SK-N-SH treated with all-trans-retinoic acid at 6 μM for 48 hours (cell line): ENCODE results near the gene AFAP1.
A peak's percentile ranks its signal among the peaks of the same experiment; 100 is the strongest.

ENCODE experiments used
- ATAC-seq: fragments of 200-7000 bp; cut with Tn5 transposase; 3 replicates; pipeline ENCODE4 v1.9.1; 2020; ENCODE audit warnings: mild to moderate bottlenecking, moderate library complexity
- CREB5 ChIP-seq: fragments of 250-450 bp; sonication (Bioruptor Pico); IDR thresholded peaks from 2 replicates; pipeline ENCODE4 v1.5.1; 2020; ENCODE audit warnings: low read depth, mild to moderate bottlenecking, moderate library complexity
- CSDC2 ChIP-seq: fragments of 250-450 bp; sonication (Bioruptor Pico); IDR thresholded peaks from 2 replicates; pipeline ENCODE4 v1.5.0; 2020; ENCODE audit warnings: mild to moderate bottlenecking, moderate library complexity
- CSRNP3 ChIP-seq: fragments of 250-450 bp; sonication (Bioruptor Pico); IDR thresholded peaks from 2 replicates; pipeline ENCODE4 v1.5.1; 2021; ENCODE audit warnings: mild to moderate bottlenecking, moderate library complexity
- ESRRG ChIP-seq: fragments of 250-450 bp; sonication (Bioruptor Pico); IDR thresholded peaks from 2 replicates; pipeline ENCODE4 v1.6.1; 2021; ENCODE audit warnings: mild to moderate bottlenecking
- GLIS3 ChIP-seq: fragments of 250-450 bp; sonication (Bioruptor Pico); IDR thresholded peaks from 2 replicates; pipeline ENCODE4 v1.5.0; 2020; ENCODE audit warnings: mild to moderate bottlenecking, moderate library complexity
- OSR1 ChIP-seq: fragments of 250-450 bp; sonication (Bioruptor Pico); IDR thresholded peaks from 2 replicates; pipeline ENCODE4 v1.8.0; 2022; ENCODE audit warnings: moderate library complexity, mild to moderate bottlenecking, inconsistent platforms
- PATZ1 ChIP-seq: fragments of 250-450 bp; sonication (Bioruptor Pico); IDR thresholded peaks from 2 replicates; pipeline ENCODE4 v1.8.0; 2020; ENCODE audit warnings: mild to moderate bottlenecking, moderate library complexity, borderline replicate concordance
- SNAI2 ChIP-seq: fragments of 250-450 bp; sonication (Bioruptor Pico); IDR thresholded peaks from 2 replicates; pipeline ENCODE4 v1.5.0; 2020; ENCODE audit warnings: mild to moderate bottlenecking, moderate library complexity
- TCF4 ChIP-seq: fragments of 250-450 bp; sonication (Bioruptor Pico); IDR thresholded peaks from 2 replicates; pipeline ENCODE4 v1.8.0; 2021; ENCODE audit warnings: mild to moderate bottlenecking, moderate library complexity, borderline replicate concordance
- ZFP3 ChIP-seq: fragments of 250-450 bp; sonication (Bioruptor Pico); IDR thresholded peaks from 2 replicates; pipeline ENCODE4 v1.5.0; 2020; ENCODE audit warnings: mild to moderate bottlenecking, moderate library complexity
- ZFP30 ChIP-seq: fragments of 450-650 bp; formaldehyde crosslinking; IDR thresholded peaks from 2 replicates; pipeline ENCODE4 v1.5.0; 2022; ENCODE audit warnings: mild to moderate bottlenecking, moderate library complexity
- ZNF565 ChIP-seq: fragments of 450-650 bp; formaldehyde crosslinking; conservative IDR thresholded peaks from 2 replicates; pipeline ENCODE4 v1.5.0; 2020; ENCODE audit warnings: low read depth, mild to moderate bottlenecking, moderate library complexity
- ZNF70 ChIP-seq: fragments of 450-650 bp; formaldehyde crosslinking; IDR thresholded peaks from 2 replicates; pipeline ENCODE4 v1.5.0; 2020; ENCODE audit warnings: mild to moderate bottlenecking, moderate library complexity
- ZNF8 ChIP-seq: fragments of 450-650 bp; formaldehyde crosslinking; IDR thresholded peaks from 2 replicates; pipeline ENCODE4 v1.5.0; 2020; ENCODE audit warnings: mild to moderate bottlenecking, moderate library complexity
- TF ChIP-seq, protein P1 (sequence below): fragments of 250-450 bp; sonication (Bioruptor Pico); IDR thresholded peaks from 2 replicates; pipeline ENCODE4 v1.5.0; 2020; ENCODE audit warnings: mild to moderate bottlenecking, moderate library complexity
- TF ChIP-seq, protein P2 (sequence below): fragments of 250-450 bp; sonication (Bioruptor Pico); IDR thresholded peaks from 2 replicates; pipeline ENCODE4 v1.8.0; 2021; ENCODE audit warnings: low read depth, mild to moderate bottlenecking, moderate library complexity, borderline replicate concordance

Gene AFAP1

DNA sequence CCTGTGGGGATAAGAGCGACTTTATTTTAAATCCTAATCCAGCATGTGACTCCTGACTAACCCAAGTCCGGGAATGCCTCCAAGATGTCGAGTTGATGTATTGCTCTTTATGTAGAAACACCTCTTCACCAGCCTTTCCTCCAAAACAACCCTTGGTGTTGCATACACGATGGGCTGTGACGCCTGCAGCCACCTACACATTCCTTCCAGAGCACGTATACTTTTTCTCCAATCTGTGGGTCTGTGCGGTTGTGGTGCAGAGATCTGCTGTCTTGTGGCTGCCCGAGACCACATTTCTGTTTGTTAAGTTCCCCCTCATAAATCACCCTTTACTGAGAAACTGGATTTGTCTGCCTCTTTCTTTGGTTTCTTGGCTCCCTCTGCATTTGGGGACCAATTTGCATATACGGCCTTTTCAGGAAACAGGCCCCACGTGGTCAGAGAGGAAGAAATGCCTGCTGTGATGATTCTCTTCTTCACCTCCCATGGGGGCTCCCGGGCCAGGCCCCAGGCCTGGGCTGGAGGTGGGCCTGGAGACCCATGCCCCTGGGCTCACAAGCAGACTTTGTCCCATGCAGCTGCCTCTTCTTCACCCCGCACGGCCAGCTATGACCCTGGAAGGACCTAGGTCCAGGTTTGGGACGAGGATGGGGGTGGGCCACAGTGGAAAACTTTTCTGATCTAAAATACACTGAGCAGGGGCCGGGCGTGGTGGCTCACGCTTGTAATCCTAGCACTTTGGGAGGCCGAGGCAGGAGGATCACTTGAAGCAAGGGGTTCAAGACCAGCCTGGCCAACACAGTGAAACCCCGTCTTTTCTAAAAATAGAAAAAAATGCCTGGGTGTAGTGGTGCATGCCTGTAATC lies 21.4 kb upstream of the AFAP1 start (continued):
- TF ChIP-seq, protein P1, sequence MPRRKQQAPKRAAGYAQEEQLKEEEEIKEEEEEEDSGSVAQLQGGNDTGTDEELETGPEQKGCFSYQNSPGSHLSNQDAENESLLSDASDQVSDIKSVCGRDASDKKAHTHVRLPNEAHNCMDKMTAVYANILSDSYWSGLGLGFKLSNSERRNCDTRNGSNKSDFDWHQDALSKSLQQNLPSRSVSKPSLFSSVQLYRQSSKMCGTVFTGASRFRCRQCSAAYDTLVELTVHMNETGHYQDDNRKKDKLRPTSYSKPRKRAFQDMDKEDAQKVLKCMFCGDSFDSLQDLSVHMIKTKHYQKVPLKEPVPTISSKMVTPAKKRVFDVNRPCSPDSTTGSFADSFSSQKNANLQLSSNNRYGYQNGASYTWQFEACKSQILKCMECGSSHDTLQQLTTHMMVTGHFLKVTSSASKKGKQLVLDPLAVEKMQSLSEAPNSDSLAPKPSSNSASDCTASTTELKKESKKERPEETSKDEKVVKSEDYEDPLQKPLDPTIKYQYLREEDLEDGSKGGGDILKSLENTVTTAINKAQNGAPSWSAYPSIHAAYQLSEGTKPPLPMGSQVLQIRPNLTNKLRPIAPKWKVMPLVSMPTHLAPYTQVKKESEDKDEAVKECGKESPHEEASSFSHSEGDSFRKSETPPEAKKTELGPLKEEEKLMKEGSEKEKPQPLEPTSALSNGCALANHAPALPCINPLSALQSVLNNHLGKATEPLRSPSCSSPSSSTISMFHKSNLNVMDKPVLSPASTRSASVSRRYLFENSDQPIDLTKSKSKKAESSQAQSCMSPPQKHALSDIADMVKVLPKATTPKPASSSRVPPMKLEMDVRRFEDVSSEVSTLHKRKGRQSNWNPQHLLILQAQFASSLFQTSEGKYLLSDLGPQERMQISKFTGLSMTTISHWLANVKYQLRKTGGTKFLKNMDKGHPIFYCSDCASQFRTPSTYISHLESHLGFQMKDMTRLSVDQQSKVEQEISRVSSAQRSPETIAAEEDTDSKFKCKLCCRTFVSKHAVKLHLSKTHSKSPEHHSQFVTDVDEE (CRISPR knock-in tag) = no peak
- TF ChIP-seq OSR1 (CRISPR knock-in tag) (no peak), TCF4 (CRISPR knock-in tag) (no peak), ZFP30 (CRISPR knock-in tag) (no peak), SNAI2 (CRISPR knock-in tag) (no peak), ZFP3 (CRISPR knock-in tag) (no peak)
- TF ChIP-seq, protein P2, sequence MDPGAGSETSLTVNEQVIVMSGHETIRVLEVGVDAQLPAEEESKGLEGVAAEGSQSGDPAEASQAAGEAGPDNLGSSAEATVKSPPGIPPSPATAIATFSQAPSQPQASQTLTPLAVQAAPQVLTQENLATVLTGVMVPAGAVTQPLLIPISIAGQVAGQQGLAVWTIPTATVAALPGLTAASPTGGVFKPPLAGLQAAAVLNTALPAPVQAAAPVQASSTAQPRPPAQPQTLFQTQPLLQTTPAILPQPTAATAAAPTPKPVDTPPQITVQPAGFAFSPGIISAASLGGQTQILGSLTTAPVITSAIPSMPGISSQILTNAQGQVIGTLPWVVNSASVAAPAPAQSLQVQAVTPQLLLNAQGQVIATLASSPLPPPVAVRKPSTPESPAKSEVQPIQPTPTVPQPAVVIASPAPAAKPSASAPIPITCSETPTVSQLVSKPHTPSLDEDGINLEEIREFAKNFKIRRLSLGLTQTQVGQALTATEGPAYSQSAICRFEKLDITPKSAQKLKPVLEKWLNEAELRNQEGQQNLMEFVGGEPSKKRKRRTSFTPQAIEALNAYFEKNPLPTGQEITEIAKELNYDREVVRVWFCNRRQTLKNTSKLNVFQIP (CRISPR knock-in tag) = no peak

DNA sequence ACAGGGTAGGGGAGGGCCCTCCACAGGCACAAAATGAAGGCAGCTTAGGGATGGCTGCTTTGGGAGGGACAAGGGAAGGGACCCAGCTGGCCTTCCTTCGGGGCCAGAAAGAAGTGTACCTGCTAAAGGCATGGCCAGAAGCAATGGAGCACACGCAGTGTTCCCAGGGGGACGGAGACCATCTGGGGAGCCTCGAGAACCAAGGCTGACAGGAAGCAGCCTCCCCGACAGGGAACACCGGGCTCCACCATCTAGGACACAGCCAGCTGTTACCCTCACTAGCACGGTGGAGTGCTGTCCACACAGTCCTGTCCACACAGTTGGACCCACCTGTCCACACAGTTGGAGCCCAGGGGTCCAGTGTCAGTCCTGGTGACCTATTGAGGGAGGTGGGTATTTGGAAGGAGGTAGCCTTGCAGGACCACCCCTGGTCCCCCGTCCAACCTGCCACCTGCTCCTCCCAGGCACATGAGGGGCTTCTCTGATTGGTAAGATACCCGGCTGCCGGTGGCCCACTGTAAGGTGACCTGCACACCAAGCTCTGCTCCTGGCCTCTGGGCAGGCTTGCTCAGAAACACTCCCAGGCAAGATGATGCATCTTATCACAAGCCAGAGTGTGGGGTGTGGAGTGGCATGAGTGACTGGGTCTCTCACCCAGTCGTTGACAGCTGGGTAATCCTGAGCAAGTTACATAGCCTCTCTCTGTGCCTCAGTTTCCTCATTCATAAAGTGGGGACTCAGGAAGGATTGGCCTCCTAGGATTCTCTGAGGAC lies 20.5 kb upstream of the AFAP1 start:
- TF ChIP-seq ZNF565 (CRISPR knock-in tag) (no peak), ZNF8 (CRISPR knock-in tag) (no peak), CSDC2 (CRISPR knock-in tag) (no peak), ZFP30 (CRISPR knock-in tag) (no peak), GLIS3 (CRISPR knock-in tag) (no peak), OSR1 (CRISPR knock-in tag) (no peak)
- ATAC-seq = peak; percentile 81

- TF ChIP-seq CSRNP3 (CRISPR knock-in tag) = no peak
- TF ChIP-seq ZNF70 (CRISPR knock-in tag) = no peak
- no peak for TF ChIP-seq CREB5 (CRISPR knock-in tag)
- no peak for TF ChIP-seq SNAI2 (CRISPR knock-in tag)
- TF ChIP-seq ZFP3 (CRISPR knock-in tag) = no peak
- TF ChIP-seq ZFP30 (CRISPR knock-in tag) = no peak
- no peak for TF ChIP-seq TCF4 (CRISPR knock-in tag)
- no peak for TF ChIP-seq CSDC2 (CRISPR knock-in tag)
- no peak for TF ChIP-seq PATZ1 (CRISPR knock-in tag)
- TF ChIP-seq GLIS3 (CRISPR knock-in tag) = no peak
- no peak for TF ChIP-seq ESRRG (CRISPR knock-in tag)
- no peak for ATAC-seq
Observed at GRCh38 chr4:7959078-7959477, 19.4 kb upstream of the AFAP1 start.
